ENCODE results near the gene DTHD1.
A peak's percentile ranks its signal among the peaks of the same experiment; 100 is the strongest.

The DTHD1 gene

GRCh38 chr4:36313301-36313700 lies 31.9 kb downstream of the DTHD1 start:
- DNase-seq (ENCODE audit: low read depth in 2 of 3, low spot score in 1 of 3), result no peak

DNA sequence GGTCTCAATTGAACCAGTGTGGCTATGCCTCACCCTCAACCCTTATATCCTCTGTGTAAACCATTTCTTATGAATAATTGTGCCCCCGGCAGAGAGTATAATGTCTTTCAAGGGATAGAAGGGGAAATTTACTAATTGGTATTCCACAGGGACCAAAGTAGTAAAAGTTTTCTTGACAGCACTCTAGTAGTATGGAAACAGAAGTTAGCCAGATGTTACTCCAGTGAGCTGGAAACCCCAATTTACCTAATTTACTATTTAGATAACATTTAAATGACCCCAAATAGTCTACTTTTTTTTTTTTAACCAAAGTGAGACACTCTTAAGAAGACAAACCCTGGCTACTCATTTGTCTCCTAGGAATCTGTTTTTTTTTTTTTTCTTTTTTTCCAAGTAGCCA lies 32.3 kb downstream of the DTHD1 start:
- no peak for DNase-seq (ENCODE audit: low read depth in 2 of 3, low spot score in 1 of 3)

- DNase-seq (ENCODE audit: low read depth in 2 of 3, low spot score in 1 of 3), result no peak
These were observed 35.2 kb downstream of the DTHD1 start for GRCh38 chr4:36316607-36317006.

GRCh38 chr4:36317721-36318120 lies 36.3 kb downstream of the DTHD1 start:
- DNase-seq (ENCODE audit: low read depth in 2 of 3, low spot score in 1 of 3), result no peak

- no peak for DNase-seq (ENCODE audit: low read depth in 2 of 3, low spot score in 1 of 3)
These were observed 38.9 kb downstream of the DTHD1 start for GRCh38 chr4:36320117-36320896.

DNA sequence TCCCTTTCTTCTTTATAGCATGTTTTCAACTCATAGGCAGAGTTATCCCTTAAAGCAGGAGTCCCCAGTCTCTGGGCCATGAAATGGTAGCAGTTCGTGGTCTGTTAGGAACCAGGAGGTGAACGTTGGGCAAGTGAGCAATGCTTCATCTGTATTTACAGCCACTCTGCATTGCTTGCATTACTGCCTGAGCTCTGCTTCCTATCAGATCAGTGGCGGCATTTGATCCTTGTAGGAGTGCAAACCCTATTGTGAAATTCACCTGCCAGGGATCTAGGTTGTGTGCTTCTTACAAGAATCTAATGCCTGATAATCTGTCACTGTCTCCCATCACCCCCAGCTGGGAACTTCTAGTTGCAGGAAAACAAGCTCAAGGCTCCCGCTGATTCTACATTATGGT lies 39.8 kb downstream of the DTHD1 start:
- DNase-seq (ENCODE audit: low read depth in 2 of 3, low spot score in 1 of 3), result no peak

GRCh38 chr4:36322921-36323354 lies 41.5 kb downstream of the DTHD1 start:
- peak in 2 of 3 donors; percentile 23 to 42 for DNase-seq (ENCODE audit: low read depth in 2 of 3, low spot score in 1 of 3)

- DNase-seq (ENCODE audit: low read depth in 2 of 3, low spot score in 1 of 3), result no peak
These were observed 42.5 kb downstream of the DTHD1 start for GRCh38 chr4:36323816-36324419.

DNA sequence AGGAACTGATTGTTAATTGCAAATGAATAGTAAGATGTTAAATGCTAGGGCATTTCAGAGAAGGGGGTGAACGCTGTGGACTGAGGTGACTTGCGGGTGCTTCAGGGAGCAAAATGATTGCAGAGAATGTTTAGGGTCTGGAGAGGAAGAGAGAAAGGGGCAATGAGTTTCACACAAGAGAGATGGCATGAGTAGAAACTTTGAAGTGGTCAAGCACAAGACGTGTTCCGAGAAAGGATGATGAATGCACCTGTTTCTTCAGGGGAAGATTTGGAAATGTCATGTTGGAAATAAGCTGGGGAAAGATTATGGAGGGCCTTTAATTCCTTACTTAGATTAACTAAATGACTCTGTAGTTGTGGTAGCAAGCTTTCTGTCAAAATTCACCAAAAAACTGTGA lies 43.4 kb downstream of the DTHD1 start:
- no peak for DNase-seq (ENCODE audit: low read depth in 2 of 3, low spot score in 1 of 3)

- DNase-seq (ENCODE audit: low read depth in 2 of 3, low spot score in 1 of 3), result no peak
These were observed 44.1 kb downstream of the DTHD1 start for GRCh38 chr4:36325499-36325898.

- no peak for DNase-seq (ENCODE audit: low read depth in 2 of 3, low spot score in 1 of 3)
These were observed 44.5 kb downstream of the DTHD1 start for GRCh38 chr4:36325926-36326325.

DNA sequence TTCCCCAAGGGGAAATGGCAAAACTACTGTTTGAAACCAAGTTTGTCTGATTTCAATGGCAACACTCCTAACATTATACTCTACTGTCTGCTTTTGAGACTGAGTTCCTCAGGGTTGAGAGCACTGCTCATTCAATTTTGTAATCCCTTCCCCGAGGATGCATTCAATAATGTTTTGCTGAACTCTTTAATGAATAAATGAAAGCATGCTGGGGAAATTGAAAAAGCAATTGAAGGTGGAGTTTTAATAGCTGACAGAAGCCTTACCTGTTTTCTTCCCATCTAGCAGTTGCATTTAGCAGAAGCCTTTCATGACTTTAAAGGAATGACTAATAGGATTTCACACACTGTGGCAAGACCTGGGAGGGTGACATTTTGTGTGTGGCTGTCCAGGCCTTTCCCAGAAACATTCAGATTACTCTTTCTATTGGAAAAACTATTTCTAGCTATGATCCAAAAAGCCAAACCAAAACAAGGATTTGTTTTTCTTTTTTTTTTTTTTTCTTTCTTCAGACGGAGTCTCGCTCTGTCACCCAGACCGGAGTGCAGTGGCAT lies 45.1 kb downstream of the DTHD1 start:
- DNase-seq (ENCODE audit: low read depth in 2 of 3, low spot score in 1 of 3), result no peak

GRCh38 chr4:36327400-36327799 lies 46.0 kb downstream of the DTHD1 start:
- DNase-seq (ENCODE audit: low read depth in 2 of 3, low spot score in 1 of 3), result no peak

DNA sequence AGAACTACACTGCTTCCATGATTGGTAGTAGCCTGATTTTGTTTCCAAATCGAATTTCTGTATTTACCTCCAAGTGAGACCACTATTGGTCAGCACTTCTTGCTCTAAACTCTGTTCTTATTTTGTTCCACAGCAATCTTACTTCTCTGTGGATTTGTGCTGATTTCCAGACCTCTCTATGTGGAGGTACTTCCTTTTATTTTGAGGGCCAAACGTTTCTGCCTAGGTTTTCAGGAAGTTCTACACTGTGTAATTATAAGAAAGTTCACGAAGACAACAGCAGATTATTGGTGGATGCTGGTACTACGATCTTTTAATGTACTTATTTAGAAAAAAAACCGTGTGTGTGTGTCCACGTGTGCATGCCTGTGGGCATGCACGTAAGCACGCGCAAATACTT lies 46.7 kb downstream of the DTHD1 start:
- DNase-seq (ENCODE audit: low read depth in 2 of 3, low spot score in 1 of 3), result no peak

DNA sequence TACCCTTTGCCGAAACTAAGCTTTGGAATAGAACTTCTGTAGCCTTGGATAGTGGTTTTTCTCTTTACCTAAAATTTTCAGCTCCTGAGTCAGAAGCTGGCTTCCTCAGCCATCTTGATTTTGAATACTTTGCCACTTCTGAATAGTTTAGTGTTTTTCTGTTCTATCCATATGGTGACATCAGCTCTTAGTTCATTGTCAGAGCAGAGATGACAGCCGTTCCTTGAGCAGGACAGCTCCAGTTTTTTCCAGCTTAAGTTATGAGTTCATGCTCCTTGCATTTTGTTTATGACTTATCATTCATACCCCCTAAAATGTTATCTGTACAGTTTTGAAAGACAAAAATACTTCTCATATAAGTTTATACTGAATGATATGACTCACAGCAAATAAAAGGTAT lies 47.8 kb downstream of the DTHD1 start:
- no peak for DNase-seq (ENCODE audit: low read depth in 2 of 3, low spot score in 1 of 3)

DNA sequence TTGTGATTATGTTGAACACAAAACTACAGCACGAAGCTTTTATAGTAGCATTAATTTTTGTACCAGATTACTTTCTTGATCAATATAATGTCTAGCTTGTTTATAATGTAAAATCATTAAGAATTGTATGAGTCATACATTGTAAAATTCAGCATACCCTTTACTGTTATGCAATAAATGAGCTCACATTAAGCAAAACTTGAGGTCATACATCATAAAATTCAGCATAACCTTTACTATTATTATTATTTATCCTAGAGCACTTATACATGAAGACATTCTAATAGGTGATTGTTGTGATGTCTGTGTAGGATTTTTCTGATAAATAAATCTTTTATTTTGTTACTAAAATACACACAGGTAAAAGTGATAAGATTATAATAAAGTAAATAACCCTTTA lies 49.4 kb downstream of the DTHD1 start:
- no peak for DNase-seq (ENCODE audit: low read depth in 2 of 3, low spot score in 1 of 3)

- no peak for DNase-seq (ENCODE audit: low read depth in 2 of 3, low spot score in 1 of 3)
These were observed 50.8 kb downstream of the DTHD1 start for GRCh38 chr4:36332023-36332781.

- no peak for DNase-seq (ENCODE audit: low read depth in 2 of 3, low spot score in 1 of 3)
These were observed 51.3 kb downstream of the DTHD1 start for GRCh38 chr4:36332782-36333131.

GRCh38 chr4:36333303-36333877 lies 52.0 kb downstream of the DTHD1 start:
- DNase-seq (ENCODE audit: low read depth in 2 of 3, low spot score in 1 of 3), result no peak

DNA sequence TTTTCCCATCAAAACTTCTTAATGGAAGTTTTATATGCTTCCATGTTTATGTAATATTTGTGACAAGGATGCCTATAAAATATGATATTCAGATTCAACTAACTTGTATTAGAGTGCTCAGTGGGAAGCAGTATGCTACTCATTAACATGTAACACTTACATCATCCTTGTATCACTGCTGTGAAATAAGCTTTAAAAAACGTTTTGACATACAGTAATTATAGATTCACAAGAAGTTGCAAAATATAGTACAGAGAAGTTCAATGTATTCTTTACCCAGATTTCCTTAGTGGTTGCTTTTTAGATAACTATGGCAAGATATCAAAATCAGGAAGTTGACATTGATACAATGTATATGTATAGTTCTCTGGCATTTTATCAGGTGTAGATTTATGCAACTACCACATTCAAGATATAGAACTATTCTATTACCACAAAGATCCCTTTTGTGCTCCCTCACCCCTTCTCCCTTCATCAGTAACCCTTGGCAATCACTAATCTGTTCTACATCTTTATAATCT lies 56.3 kb downstream of the DTHD1 start:
- no peak for DNase-seq (ENCODE audit: low read depth in 2 of 3, low spot score in 1 of 3)

DNA sequence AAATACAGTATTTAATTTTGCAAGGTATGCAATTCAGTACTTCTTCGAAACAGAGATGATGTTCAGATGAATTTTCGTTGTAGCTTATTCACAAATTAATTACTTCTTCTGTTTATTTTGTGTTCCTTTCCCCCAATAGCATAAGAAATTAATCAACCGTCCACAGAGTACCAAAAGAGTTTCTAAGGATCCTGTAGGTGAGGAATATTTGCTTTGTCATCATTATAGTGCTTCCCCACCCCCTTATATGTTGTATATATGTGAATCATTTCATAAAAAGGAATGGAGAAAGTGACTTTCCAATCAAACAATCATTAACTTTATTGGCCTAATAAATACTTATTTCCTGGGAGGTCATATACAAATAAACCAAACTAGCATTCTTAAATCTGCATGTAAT lies 57.6 kb downstream of the DTHD1 start:
- DNase-seq (ENCODE audit: low read depth in 2 of 3, low spot score in 1 of 3), result no peak

Measured in stimulated activated CD4-positive, alpha-beta T cell treated with anti-CD3 and anti-CD28 coated beads, Interleukin-12 subunit alpha, Interleukin-12 subunit beta, amount 100 ng/mL, for 48 hours (primary cell).